GM18520 (cell line): ENCODE results near the gene EVI2A.
"Not testable (repeated sequence)": the region's sequence is repeated elsewhere in the genome, so short reads cannot be mapped to it uniquely, and the experiment has no call there.

Source experiments
- ATAC-seq: cut with Tn5 transposase; IDR thresholded peaks from one replicate; pipeline ENCODE4 v1.9.1; 2021; ENCODE audit not compliant: unreplicated experiment

Gene EVI2A

GRCh38 chr17:31313982-31314781 is 7.2 kb downstream of the EVI2A start, which contains the start of gene EVI2B:
TSS of gene EVI2B (minus strand) at chr17:31314054. CDS start at chr17:31305609, 8,445 bp downstream.
- no peak for ATAC-seq

- not testable (repeated sequence) for ATAC-seq
These were observed 9.2 kb downstream of the EVI2A start for GRCh38 chr17:31312223-31312622.

GRCh38 chr17:31311526-31311925 is 9.9 kb downstream of the EVI2A start:
- ATAC-seq: no peak

- ATAC-seq: no peak
These were observed 10.5 kb downstream of the EVI2A start for GRCh38 chr17:31310886-31311285.

GRCh38 chr17:31310260-31310659 is 11.2 kb downstream of the EVI2A start:
- no peak for ATAC-seq

- ATAC-seq: no peak
These were observed 11.9 kb downstream of the EVI2A start for GRCh38 chr17:31309556-31309955.

- no peak for ATAC-seq
These were observed 12.8 kb downstream of the EVI2A start for GRCh38 chr17:31308372-31309334.

- no peak for ATAC-seq
These were observed 13.8 kb downstream of the EVI2A start for GRCh38 chr17:31307640-31308039.

GRCh38 chr17:31299624-31300023 is 21.8 kb downstream of the EVI2A start:
- no peak for ATAC-seq

GRCh38 chr17:31297090-31297489 is 24.3 kb downstream of the EVI2A start, which contains the start of gene OMG:
TSS of gene OMG (minus strand) at chr17:31297239. CDS start at chr17:31296331, 908 bp downstream.
- no peak for ATAC-seq

GRCh38 chr17:31296142-31296541 is 25.3 kb downstream of the EVI2A start:
- no peak for ATAC-seq

GRCh38 chr17:31295489-31295871 is 25.9 kb downstream of the EVI2A start:
- ATAC-seq: no peak

GRCh38 chr17:31294820-31295488 is 26.5 kb downstream of the EVI2A start:
- no peak for ATAC-seq

- ATAC-seq: no peak
These were observed 27.2 kb downstream of the EVI2A start for GRCh38 chr17:31294231-31294630.

GRCh38 chr17:31293581-31293980 is 27.8 kb downstream of the EVI2A start:
- no peak for ATAC-seq

- no peak for ATAC-seq
These were observed 29.6 kb downstream of the EVI2A start for GRCh38 chr17:31291820-31292219.

- no peak for ATAC-seq
These were observed 31.6 kb downstream of the EVI2A start for GRCh38 chr17:31289790-31290189.

- ATAC-seq: not testable (repeated sequence)
These were observed 33.5 kb downstream of the EVI2A start for GRCh38 chr17:31287932-31288331.

GRCh38 chr17:31286587-31286986 is 34.8 kb downstream of the EVI2A start:
- no peak for ATAC-seq

- no peak for ATAC-seq
These were observed 37.6 kb downstream of the EVI2A start for GRCh38 chr17:31283841-31284240.

GRCh38 chr17:31281061-31281460 is 40.4 kb downstream of the EVI2A start:
- no peak for ATAC-seq
